Esophagus squamous epithelium (tissue), 4 donors: ENCODE measurements around the gene TBX4.

ENCODE experiments used
- CTCF ChIP-seq, 6 experiments: fragments of 450-650 bp in 4 of 6; fragments of 200-600 bp in 2 of 6; sonication (generic) in 2 of 6; IDR thresholded peaks; one replicate each; pipeline ENCODE4 v1.5.1; 2016 to 2019; ENCODE audit warnings: antibody characterized with exemption in 6 of 6, mild to moderate bottlenecking in 4 of 6, moderate library complexity in 4 of 6
- POLR2A ChIP-seq, 4 donors: fragments of 450-650 bp; IDR thresholded peaks; one replicate each; pipeline ENCODE4 v1.6.1; 2017; ENCODE audit warnings: antibody characterized with exemption in 4 of 4, mild to moderate bottlenecking in 4 of 4, moderate library complexity in 3 of 4

- TF ChIP-seq CTCF (IDR thresholded peaks at IDR 0.05): no peak
- TF ChIP-seq POLR2A (IDR thresholded peaks at IDR 0.05): no peak
These were observed 3.9 kb downstream of the TBX4 start for GRCh38 chr17:61456061-61456681.
